HUES6 (cell line): ENCODE data around the gene PEX16.

Experiments
- H3K27ac ChIP-seq: 2 replicates; pipeline ENCODE4 v1.7.0; 2013; ENCODE audit warnings: low read depth, mild to moderate bottlenecking, low read length, inconsistent platforms
- H3K27me3 ChIP-seq: 2 replicates; pipeline ENCODE4 v1.6.1; 2013; ENCODE audit warnings: low read length; ENCODE audit not compliant: control insufficient read depth, insufficient read depth
- H3K36me3 ChIP-seq: 2 replicates; pipeline ENCODE4 v1.6.1; 2013; ENCODE audit warnings: low read length; ENCODE audit not compliant: control insufficient read depth, insufficient read depth
- H3K4me1 ChIP-seq: 2 replicates; pipeline ENCODE4 v1.6.1; 2013; ENCODE audit warnings: low read length; ENCODE audit not compliant: control insufficient read depth, insufficient read depth
- H3K4me3 ChIP-seq: 2 replicates; pipeline ENCODE4 v1.5.1; 2013; ENCODE audit warnings: low read depth, low read length
- H3K9ac ChIP-seq: one replicate; pipeline ENCODE4 v1.6.1; 2013; ENCODE audit warnings: mild to moderate bottlenecking, low read length
- H3K9me3 ChIP-seq: 2 replicates; pipeline ENCODE4 v1.6.1; 2013; ENCODE audit warnings: low read depth, low read length; ENCODE audit not compliant: control insufficient read depth, insufficient read depth

The PEX16 gene

DNA sequence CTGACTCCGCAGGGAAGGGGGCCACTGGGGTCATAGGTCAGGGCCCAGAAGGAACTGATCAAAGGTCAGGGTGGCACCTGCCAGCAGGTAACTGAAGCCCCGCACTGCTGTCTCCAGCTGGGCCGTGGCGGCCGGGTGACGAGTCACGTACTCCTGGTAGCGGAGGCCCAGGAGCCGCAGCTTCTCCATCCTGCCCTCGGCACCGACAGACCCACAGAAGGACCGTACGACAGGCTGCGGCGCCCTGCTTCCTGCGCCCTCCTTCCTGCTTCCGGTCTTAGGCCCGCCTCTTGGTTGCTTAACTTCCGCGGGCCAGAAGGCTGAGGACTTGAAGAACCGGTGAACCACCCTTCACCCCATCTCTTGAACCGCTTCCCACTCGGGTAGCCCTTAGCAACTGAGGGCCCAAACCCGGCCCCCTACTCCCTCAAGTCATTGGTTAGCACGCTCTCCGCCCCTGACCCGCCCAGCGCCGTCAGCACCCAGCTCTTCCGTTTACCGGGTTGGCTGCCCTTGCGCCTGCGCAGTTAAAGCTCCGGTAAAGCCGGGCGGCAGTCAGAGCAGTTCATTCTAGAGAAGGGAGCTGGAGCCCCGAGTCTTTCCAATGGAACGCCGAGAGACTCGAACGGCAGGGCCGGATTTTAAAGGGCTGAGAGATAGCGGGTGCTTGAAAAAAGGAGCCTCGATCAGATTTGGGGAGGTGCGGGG, at the start of gene PEX16:
Gene PEX16, minus strand, starts transcription at position 255 of the 708 bp plus-strand sequence. Its CDS starts 66 bp downstream, at position 189.
- no peaks in the 10 kb centered on the region for H3K9me3 ChIP-seq
- H3K4me3 ChIP-seq: peak within 1 kb of the TSS; percentile 86
- H3K36me3 ChIP-seq: peaks cover 31% of the 10 kb centered on the region

DNA sequence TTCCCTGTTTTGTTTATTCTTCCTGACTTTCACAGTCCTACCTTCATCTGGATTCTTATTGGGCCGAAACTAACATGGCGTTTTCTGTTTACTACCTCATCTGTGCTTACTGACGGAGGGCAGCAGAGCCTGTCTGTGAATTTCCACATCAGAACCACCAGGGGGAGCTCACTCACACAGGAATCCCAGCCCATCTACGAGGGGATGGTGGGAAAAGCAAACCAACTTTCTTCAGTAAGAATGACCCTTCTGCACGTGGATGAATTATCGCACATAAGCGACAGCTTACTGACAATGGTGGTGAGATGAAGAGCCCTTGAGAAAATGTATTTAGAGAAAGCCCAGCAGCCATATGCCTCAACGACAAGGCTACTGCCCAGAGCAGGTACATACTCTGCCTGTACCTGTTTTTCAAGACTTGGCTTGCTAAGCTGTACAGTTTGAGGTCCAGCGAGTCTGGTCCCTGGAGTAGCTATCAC, 47.3 kb upstream of the PEX16 start:
- no peaks in the 10 kb centered on the region for H3K9me3 ChIP-seq
- no peaks in the 10 kb centered on the region for H3K27me3 ChIP-seq
- no peak overlapping the region for H3K27ac ChIP-seq
- H3K9ac ChIP-seq: no peak overlapping the region
- H3K36me3 ChIP-seq: peaks cover 26% of the 10 kb centered on the region
- no peaks in the 10 kb centered on the region for H3K4me1 ChIP-seq
- H3K4me3 ChIP-seq: no peak overlapping the region

More for the DNA sequence above, at the start of gene PEX16:
- Histone ChIP-seq H3K27me3 (peaks cover 24% of the 10 kb centered on the region; the same call in 1 of the 2 replicates), H3K4me1 (peaks cover 29% of the 10 kb centered on the region), H3K9ac (peak within 1 kb of the TSS; percentile 74), H3K27ac (peak within 1 kb of the TSS; percentile 48; the same call in 1 of the 2 replicates)

DNA sequence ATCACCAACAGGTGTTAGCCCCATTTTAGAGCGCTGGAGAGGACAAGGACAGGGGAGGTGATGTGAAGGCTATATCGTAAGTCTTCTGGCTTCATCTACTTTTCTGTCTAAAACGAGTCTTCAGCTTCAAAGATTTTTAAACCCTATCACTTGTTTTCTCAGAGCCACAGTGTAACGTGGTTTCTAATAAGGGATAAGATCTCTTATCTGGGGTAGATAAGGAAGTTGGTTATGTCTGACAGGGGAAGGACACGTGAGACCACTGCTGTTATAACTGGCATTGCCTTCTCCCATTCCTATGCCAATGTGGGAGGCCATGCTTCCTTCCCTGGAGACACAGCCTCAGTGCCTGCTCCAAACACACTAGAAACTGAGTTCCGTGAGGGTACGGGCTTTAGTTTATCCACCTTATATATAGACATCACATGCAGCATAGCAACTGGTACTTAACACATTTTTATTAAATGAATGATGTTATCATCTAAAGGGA, 44.1 kb upstream of the PEX16 start:
- Histone ChIP-seq H3K36me3 (peaks cover 12% of the 10 kb centered on the region), H3K9me3 (no peaks in the 10 kb centered on the region), H3K27me3 (no peaks in the 10 kb centered on the region), H3K4me3 (no peak overlapping the region), H3K4me1 (no peaks in the 10 kb centered on the region), H3K27ac (no peak overlapping the region), H3K9ac (no peak overlapping the region)

DNA sequence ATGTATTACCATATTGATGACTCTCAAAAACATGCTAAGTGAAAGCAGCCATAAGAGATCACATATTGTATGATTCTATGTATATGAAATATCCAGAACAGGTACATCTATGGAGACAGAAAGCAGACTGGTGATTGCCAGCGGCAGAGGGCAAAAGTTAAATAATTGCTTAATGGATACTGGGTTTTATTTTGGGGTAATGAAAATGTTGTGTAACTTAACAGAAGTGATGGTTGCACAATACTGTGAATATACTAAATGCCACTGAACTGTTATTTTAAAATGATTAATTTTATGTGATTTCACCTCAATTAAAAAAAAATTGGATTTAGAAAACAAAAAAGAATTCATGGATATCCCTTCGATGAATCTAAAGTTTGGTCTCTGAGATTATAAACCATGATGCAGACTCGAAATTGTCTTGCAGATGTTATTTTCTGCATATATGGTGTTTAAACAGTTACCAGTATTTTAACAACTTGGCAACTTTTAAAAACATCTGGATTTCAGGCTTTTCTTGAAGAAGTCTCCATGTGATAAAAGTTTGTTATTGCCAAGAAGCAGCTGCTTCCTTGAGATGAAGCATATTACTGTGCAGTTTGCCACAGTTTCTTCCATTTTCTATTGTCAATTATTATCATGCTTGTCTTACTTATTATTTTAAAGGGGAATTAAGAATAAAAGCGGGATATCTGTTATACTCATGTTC, 42.9 kb upstream of the PEX16 start:
- no peak overlapping the region for H3K4me3 ChIP-seq
- no peak overlapping the region for H3K9ac ChIP-seq
- no peaks in the 10 kb centered on the region for H3K27me3 ChIP-seq
- no peaks in the 10 kb centered on the region for H3K9me3 ChIP-seq
- no peaks in the 10 kb centered on the region for H3K4me1 ChIP-seq
- no peak overlapping the region for H3K27ac ChIP-seq
- peaks cover 12% of the 10 kb centered on the region for H3K36me3 ChIP-seq

DNA sequence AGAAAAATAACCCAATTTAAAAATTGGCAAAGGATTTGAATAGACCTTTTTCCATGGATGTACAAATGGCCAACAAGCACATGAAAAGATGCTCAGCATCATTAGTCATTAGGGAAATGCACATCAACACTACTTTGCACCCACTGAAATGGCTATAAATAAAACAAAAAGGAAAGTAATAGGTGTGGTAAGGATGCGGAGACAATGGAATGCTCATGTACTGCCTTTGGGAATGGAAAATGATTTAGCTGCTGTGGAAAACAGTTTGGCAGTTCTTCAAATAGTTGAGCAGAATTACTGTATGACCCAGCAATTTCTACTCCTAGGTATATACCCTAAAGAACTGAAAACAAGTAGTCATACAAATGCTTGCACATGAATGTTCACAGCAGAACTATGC, 42.2 kb upstream of the PEX16 start:
- H3K4me1 ChIP-seq: no peaks in the 10 kb centered on the region
- H3K4me3 ChIP-seq: no peak overlapping the region
- H3K27ac ChIP-seq: no peak overlapping the region
- H3K36me3 ChIP-seq: peaks cover 8% of the 10 kb centered on the region
- no peak overlapping the region for H3K9ac ChIP-seq
- H3K9me3 ChIP-seq: no peaks in the 10 kb centered on the region
- H3K27me3 ChIP-seq: no peaks in the 10 kb centered on the region

DNA sequence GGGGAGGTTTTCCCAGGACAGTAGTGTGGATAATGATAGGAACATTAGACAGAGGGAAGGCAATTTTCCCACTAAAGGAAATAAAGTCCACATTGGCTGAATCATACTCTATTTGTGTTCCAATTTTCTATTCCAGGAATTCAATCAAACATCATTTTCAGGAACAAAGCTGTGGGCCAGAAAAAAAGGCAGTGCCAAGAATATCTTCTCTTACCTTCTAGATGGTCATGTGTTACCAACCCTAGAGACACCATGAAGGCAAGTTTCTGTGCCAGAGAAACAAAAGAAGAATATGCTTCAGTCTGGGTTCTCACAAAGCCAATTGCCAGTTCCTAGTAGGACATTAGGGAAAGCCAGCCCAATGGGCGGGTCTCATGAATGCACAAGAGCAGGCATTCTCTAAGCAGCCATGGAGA, 32.3 kb upstream of the PEX16 start:
- Histone ChIP-seq H3K4me3 (no peak overlapping the region), H3K9ac (no peak overlapping the region), H3K9me3 (no peaks in the 10 kb centered on the region), H3K36me3 (peaks cover 42% of the 10 kb centered on the region), H3K4me1 (no peaks in the 10 kb centered on the region), H3K27me3 (no peaks in the 10 kb centered on the region), H3K27ac (no peak overlapping the region)

DNA sequence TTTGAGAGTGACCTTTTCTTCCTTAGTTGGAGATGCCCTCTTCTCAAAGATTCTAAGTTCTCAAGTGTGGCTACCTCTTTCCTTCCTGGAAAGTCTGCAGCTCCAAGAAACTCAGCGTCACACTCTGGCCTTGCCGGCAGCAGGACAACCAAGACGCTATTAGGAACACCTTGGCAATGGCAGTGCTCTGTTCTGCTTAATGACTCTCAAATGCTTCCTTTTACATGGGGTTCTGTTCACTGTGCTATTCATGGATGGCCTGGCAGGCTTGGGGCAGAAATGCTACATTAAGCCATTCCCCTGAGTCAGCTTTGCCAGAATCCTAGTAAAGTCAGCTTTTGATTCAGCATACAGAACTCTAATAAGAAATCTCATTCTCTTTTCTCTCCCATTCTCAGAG, 30.7 kb upstream of the PEX16 start:
- no peaks in the 10 kb centered on the region for H3K4me1 ChIP-seq
- no peak overlapping the region for H3K27ac ChIP-seq
- H3K4me3 ChIP-seq: no peak overlapping the region
- H3K36me3 ChIP-seq: peaks cover 44% of the 10 kb centered on the region
- H3K9ac ChIP-seq: no peak overlapping the region
- no peaks in the 10 kb centered on the region for H3K9me3 ChIP-seq
- H3K27me3 ChIP-seq: no peaks in the 10 kb centered on the region

DNA sequence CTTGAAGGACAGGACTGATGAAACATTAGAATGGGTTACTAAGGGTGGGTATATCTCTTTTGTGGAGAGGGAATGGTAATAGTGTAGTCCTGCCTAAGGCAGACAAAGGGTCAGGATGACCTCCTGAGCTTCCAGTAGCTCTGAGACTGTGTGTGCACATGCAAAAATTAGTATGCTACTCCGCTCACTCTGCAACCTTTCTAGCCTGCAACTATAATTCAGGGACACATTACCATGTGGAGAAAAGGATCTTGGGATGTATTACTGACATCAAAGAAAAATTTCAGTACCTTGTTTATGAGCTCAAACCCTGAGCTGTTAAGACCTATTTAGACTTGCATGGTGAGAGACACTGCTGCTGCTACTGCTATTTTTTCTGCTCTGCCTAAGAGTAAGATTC, 30.2 kb upstream of the PEX16 start:
- H3K9me3 ChIP-seq: no peaks in the 10 kb centered on the region
- peaks cover 39% of the 10 kb centered on the region for H3K36me3 ChIP-seq
- no peak overlapping the region for H3K27ac ChIP-seq
- no peak overlapping the region for H3K4me3 ChIP-seq
- no peak overlapping the region for H3K9ac ChIP-seq
- H3K4me1 ChIP-seq: no peaks in the 10 kb centered on the region
- H3K27me3 ChIP-seq: no peaks in the 10 kb centered on the region

DNA sequence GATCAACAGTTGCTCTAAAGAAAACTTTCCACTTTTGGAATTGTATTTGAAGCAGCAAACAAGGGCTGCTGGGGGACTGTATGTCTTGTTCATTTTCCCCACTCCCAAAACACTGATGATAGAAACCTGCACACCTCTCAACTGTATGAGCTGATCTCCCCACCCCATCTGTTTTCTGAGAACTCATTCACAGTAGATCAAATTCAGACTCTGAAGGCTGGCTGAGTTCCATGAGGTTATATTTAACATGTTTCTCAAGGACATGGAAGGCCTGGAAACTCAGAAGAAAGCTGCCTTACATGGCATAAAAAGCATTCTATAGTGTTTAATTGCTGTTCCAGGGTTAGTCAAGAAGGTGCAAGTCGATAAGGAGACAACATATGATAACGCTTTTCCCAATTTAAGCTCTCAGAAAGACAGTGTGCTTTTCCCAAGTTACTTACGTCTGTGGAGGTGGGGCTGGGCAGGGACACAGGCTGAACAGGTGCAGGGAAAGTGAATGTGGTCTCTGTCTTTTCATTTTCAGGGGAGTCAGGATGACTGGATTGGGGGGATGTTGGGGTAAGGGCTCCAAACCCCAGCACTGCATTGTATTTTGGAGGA, 27.8 kb upstream of the PEX16 start:
- Histone ChIP-seq H3K27ac (no peak overlapping the region), H3K27me3 (no peaks in the 10 kb centered on the region), H3K36me3 (peaks cover 36% of the 10 kb centered on the region), H3K9ac (no peak overlapping the region), H3K4me3 (no peak overlapping the region), H3K9me3 (no peaks in the 10 kb centered on the region), H3K4me1 (no peaks in the 10 kb centered on the region)

DNA sequence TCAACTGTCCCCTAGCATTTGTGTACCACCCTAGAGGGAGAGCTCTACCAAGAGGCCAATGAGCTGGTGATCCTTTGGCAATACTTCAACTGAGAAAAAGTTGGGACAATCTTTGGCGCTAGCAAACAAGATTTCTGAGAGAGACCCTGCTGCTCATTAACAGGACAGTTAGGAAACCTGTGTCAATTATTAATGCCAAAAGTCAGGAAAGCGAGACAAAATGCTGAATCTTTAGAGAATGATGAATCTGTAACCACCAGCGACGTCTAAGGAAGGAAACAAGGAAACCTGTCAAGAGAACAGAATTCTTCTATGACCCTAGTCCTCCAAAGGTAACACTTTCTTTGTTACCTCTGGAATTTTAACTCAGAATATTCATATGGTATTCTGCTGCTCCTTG, 24.7 kb upstream of the PEX16 start:
- H3K27me3 ChIP-seq: no peaks in the 10 kb centered on the region
- no peak overlapping the region for H3K9ac ChIP-seq
- peaks cover 9% of the 10 kb centered on the region; the same call in 1 of the 2 replicates for H3K4me1 ChIP-seq
- no peak overlapping the region for H3K27ac ChIP-seq
- no peak overlapping the region for H3K4me3 ChIP-seq
- H3K9me3 ChIP-seq: no peaks in the 10 kb centered on the region
- peaks cover 17% of the 10 kb centered on the region for H3K36me3 ChIP-seq

DNA sequence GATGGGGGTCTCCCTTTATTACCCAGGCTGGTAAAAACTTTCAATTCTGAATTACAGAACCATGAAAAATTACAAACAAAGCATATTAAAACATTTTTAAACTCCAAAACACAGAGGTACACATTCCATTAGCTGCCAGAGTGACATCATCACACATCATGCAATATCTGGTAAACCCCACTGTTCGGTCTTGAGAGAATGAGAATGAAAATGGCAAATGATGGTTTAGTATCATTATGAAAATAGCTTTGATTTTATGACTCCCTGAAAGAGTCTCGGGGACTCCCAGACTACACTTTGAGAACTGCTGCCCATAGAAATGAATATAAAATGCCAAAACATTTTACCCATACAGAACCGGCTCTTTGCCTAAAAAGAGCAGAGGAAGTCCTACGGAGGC, 23.6 kb upstream of the PEX16 start:
- H3K9ac ChIP-seq: no peak overlapping the region
- H3K9me3 ChIP-seq: no peaks in the 10 kb centered on the region
- no peak overlapping the region for H3K27ac ChIP-seq
- H3K27me3 ChIP-seq: no peaks in the 10 kb centered on the region
- H3K36me3 ChIP-seq: peaks cover 21% of the 10 kb centered on the region
- no peak overlapping the region for H3K4me3 ChIP-seq
- peaks cover 9% of the 10 kb centered on the region; the same call in 1 of the 2 replicates for H3K4me1 ChIP-seq
